Measurements from ENCODE around the gene EIF6. TPM values are rescaled to one million over a fixed set of nuclear protein-coding genes. Genes with fewer than 3 reads are reported as not detected.

The EIF6 gene
- total RNA-seq, 4 donors from 2014 or later: 176 to 240 (median 198) TPM

DNA sequence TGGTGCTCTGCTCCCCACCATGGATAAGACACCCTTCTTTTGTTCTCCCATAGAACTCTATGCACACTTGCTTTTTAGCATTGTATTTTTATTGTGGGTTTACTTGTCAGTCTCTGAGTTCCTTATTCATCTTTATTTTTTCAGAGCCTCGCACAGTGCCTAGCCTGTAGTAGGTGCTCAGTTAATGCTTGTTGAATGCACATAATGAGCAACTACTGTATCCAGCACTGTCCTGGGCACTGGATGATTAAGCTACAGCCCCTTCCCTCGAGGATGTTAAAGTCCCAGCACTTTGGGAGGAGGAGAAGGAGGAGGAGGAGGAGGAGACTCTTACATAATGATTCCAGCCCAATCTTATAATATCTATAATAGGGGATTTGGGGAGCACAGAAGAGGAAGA is 41.3 kb downstream of the EIF6 start:
- intact Hi-C loops (cut with DNase I): no loop called here
- Histone ChIP-seq H3K9me3 (no peaks in the 10 kb centered on the region), H3K4me3 (no peak overlapping the region), H3K27ac (no peak overlapping the region), H3K36me3 (no peaks in the 10 kb centered on the region), H3K4me1 (no peaks in the 10 kb centered on the region), H3K27me3 (no peaks in the 10 kb centered on the region)
- no peak for DNase-seq
- no peak for TF ChIP-seq POLR2A (IDR thresholded peaks at IDR 0.05)
- TF ChIP-seq, protein P1, sequence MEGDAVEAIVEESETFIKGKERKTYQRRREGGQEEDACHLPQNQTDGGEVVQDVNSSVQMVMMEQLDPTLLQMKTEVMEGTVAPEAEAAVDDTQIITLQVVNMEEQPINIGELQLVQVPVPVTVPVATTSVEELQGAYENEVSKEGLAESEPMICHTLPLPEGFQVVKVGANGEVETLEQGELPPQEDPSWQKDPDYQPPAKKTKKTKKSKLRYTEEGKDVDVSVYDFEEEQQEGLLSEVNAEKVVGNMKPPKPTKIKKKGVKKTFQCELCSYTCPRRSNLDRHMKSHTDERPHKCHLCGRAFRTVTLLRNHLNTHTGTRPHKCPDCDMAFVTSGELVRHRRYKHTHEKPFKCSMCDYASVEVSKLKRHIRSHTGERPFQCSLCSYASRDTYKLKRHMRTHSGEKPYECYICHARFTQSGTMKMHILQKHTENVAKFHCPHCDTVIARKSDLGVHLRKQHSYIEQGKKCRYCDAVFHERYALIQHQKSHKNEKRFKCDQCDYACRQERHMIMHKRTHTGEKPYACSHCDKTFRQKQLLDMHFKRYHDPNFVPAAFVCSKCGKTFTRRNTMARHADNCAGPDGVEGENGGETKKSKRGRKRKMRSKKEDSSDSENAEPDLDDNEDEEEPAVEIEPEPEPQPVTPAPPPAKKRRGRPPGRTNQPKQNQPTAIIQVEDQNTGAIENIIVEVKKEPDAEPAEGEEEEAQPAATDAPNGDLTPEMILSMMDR (IDR thresholded peaks at IDR 0.05): no peak
- WGBS, 2 donors: 56 to 67% methylated on average over 2 of the region's 2 CpGs

DNA sequence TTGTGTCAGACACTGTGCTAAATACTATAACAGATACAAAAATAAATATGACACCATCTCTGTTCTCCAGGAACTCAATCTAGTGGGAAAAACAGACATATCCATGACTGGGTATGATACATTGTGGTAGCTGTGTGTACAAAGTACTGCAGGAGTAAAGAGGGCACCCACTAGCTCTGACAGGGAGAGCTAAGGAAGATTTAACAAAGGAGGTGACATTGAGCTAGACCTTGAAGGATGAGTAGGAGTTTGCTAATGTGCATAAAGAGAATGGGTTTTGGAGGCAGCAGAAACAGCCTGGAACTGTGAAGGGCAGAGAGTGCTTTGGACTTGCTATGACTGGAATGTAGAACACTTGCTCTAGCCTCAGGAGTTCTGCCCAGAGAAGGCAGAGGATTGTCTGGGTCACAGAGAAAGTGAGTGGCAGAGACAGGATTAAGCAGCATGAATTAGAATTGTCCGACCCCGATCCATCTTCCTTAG is 43.7 kb downstream of the EIF6 start:
- peaks cover 0 to 8% (median 0%) of the 10 kb centered on the region in 3 donors for H3K36me3 ChIP-seq
- no peak overlapping the region for H3K27ac ChIP-seq
- no peaks in the 10 kb centered on the region for H3K9me3 ChIP-seq
- no peak for DNase-seq
- H3K4me1 ChIP-seq: no peaks in the 10 kb centered on the region
- intact Hi-C loops (cut with DNase I): no loop called here
- TF ChIP-seq POLR2A (IDR thresholded peaks at IDR 0.05): no peak
- H3K4me3 ChIP-seq: no peak overlapping the region
- H3K27me3 ChIP-seq: no peaks in the 10 kb centered on the region
- 96% methylated on average over 2 of the region's 2 CpGs for whole genome bisulfite sequencing, 2 donors

DNA sequence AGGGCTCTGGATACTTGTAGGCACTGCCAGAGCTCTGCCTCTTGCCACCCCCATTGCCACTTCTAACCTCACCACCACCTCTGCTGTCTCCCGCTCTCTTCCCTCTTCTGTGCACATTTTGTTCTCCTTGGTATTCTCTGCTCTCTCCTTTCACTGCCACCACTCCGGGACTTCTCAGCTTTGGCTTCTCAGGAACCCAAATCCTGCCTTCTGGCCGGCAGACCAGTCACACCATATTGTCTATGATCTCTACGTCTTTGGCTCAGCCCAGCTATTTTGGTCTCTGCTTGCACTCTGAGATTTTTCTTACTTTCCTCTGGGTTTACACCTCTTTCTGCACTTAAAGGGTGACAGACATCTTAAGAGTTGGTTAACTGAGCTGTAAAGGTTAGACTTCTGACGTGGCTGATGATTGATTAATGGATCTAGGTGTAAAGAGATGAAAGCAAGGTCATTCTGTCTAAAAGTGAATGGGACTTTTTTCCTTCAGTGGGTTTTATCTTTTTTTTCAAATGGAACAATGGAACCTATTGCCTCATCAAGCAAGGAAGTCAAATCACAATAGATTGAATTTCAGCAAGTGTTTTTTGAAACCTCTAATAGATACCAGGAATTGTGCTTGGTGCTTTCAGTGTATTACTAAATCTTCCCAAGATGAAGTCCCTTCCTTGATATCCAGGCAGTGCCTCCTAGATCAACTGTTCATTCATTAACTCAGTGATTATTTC is 44.3 kb downstream of the EIF6 start:
- Histone ChIP-seq H3K9me3 (no peaks in the 10 kb centered on the region), H3K27ac (no peak overlapping the region), H3K4me3 (no peak overlapping the region), H3K4me1 (no peaks in the 10 kb centered on the region), H3K36me3 (peaks cover 0 to 11% (median 0%) of the 10 kb centered on the region in 3 donors), H3K27me3 (no peaks in the 10 kb centered on the region)
- intact Hi-C loops (cut with DNase I): no loop called here
- TF ChIP-seq, protein P1 (IDR thresholded peaks at IDR 0.05): no peak
- TF ChIP-seq POLR2A (IDR thresholded peaks at IDR 0.05): no peak
- DNase-seq: no peak
- WGBS, 2 donors: 66 to 76% methylated on average over 5 of the region's 5 CpGs

DNA sequence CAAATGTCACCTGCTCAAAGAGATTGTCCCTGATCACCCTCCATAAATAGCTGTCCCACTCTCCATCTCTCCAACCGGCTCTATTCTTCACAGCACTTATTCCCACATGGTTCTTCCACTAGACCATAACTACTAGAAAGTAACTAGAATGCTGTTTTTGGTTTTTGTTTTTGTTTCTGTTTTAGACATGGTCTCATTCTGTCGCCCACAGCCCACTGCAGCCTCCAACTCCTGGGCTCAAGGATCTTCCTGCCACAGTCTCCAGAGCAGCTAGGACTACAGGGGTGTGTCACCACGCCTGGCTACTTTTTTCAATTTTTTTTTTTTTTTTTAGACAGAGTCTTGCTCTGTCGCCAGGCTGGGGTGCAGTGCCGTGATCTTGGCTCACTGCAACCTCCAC is 45.8 kb downstream of the EIF6 start:
- H3K36me3 ChIP-seq: peaks cover 0 to 11% (median 0%) of the 10 kb centered on the region in 3 donors
- no peak for TF ChIP-seq POLR2A (IDR thresholded peaks at IDR 0.05)
- TF ChIP-seq, protein P1 (IDR thresholded peaks at IDR 0.05): no peak
- intact Hi-C loops (cut with DNase I): no loop called here

DNA sequence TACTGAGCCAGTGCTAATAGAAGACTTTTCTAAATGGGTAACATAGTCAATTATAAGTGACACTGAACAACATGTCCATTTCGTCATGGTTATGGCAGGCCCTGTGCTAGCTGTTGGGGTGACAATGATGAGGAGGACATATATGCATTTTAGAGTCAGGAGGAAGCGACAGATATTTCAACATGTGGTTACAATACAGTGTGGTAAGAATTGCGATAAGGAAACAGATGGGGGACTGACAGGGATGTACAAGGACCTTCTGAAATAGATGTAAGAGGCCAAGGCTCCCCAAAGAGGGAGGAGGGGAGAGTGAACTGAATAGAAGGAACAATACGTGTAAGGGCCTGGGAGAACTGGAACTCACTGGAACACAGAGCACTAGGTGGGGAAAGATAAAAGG is 46.4 kb downstream of the EIF6 start:
- H3K9me3 ChIP-seq: no peaks in the 10 kb centered on the region
- DNase-seq: no peak
- no peaks in the 10 kb centered on the region for H3K27me3 ChIP-seq
- TF ChIP-seq POLR2A (IDR thresholded peaks at IDR 0.05): no peak
- TF ChIP-seq, protein P1 (IDR thresholded peaks at IDR 0.05): no peak
- peaks cover 0 to 11% (median 0%) of the 10 kb centered on the region in 3 donors for H3K36me3 ChIP-seq
- 77 to 90% methylated on average over 4 of the region's 4 CpGs for WGBS, 2 donors
- H3K4me3 ChIP-seq: no peak overlapping the region
- no peaks in the 10 kb centered on the region for H3K4me1 ChIP-seq
- H3K27ac ChIP-seq: no peak overlapping the region
- intact Hi-C loops (cut with DNase I): no loop called here

More for the DNA sequence above, 45.8 kb downstream of the EIF6 start:
- no peaks in the 10 kb centered on the region for H3K4me1 ChIP-seq
- H3K9me3 ChIP-seq: no peaks in the 10 kb centered on the region
- no peaks in the 10 kb centered on the region for H3K27me3 ChIP-seq
- H3K4me3 ChIP-seq: no peak overlapping the region
- whole genome bisulfite sequencing, 2 donors: 65 to 80% methylated on average over 4 to 5 of the region's 5 CpGs
- H3K27ac ChIP-seq: no peak overlapping the region
- DNase-seq: no peak

Data from esophagus squamous epithelium (tissue), 5 donors.